MM.1S (cell line): ENCODE measurements around the gene HIPK2.

Experiments used
- DNase-seq: peaks from one replicate; pipeline ENCODE4 v3.0.0-alpha.2; 2015
- H2AFZ ChIP-seq: fragments of 300-600 bp; sonication (generic); 2 replicates; pipeline ENCODE4 v1.6.0; 2016; ENCODE audit warnings: antibody characterized with exemption, low read length
- H3F3A ChIP-seq: fragments of 300-600 bp; sonication (generic); 2 replicates; pipeline ENCODE4 v1.6.1; 2016; ENCODE audit warnings: mild to moderate bottlenecking, antibody characterized with exemption, low read length, moderate library complexity, mixed read lengths; ENCODE audit not compliant: insufficient read depth
- H3K27ac ChIP-seq: fragments of 300-600 bp; sonication (generic); 2 replicates; pipeline ENCODE4 v1.5.1; 2016; ENCODE audit warnings: mild to moderate bottlenecking, low read length
- H3K27me3 ChIP-seq: fragments of 300-600 bp; sonication (generic); replicated peaks from 2 replicates; pipeline ENCODE4 v1.6.0; 2016; ENCODE audit warnings: low read length; ENCODE audit not compliant: insufficient read depth
- H3K36me3 ChIP-seq: fragments of 300-600 bp; sonication (generic); replicated peaks from 2 replicates; pipeline ENCODE4 v1.6.1; 2016; ENCODE audit warnings: mild to moderate bottlenecking, low read length, mixed read lengths; ENCODE audit not compliant: insufficient read depth
- H3K4me1 ChIP-seq: fragments of 300-600 bp; sonication (generic); 2 replicates; pipeline ENCODE4 v1.6.1; 2016; ENCODE audit warnings: low read length, mixed read lengths
- H3K4me2 ChIP-seq: fragments of 300-600 bp; sonication (generic); 2 replicates; pipeline ENCODE4 v1.6.0; 2016; ENCODE audit warnings: low read depth, low read length
- H3K4me3 ChIP-seq: fragments of 300-600 bp; sonication (generic); 2 replicates; pipeline ENCODE4 v1.5.1; 2016; ENCODE audit warnings: low read length, mixed read lengths
- H3K79me2 ChIP-seq: fragments of 300-600 bp; sonication (generic); 2 replicates; pipeline ENCODE4 v1.6.1; 2016; ENCODE audit warnings: mixed run types, low read length, mixed read lengths
- H3K9ac ChIP-seq: fragments of 300-600 bp; sonication (generic); 2 replicates; pipeline ENCODE4 v1.6.1; 2016; ENCODE audit warnings: low read length, mixed read lengths
- H3K9me2 ChIP-seq: fragments of 300-600 bp; sonication (generic); replicated peaks from 2 replicates; pipeline ENCODE4 v1.6.1; 2016; ENCODE audit warnings: mild to moderate bottlenecking, low read length, mixed read lengths; ENCODE audit not compliant: insufficient read depth
- H3K9me3 ChIP-seq: fragments of 300-600 bp; sonication (generic); replicated peaks from 2 replicates; pipeline ENCODE4 v1.6.1; 2016; ENCODE audit warnings: mild to moderate bottlenecking, low read length, mixed read lengths; ENCODE audit not compliant: insufficient read depth
- H4K20me1 ChIP-seq: fragments of 300-600 bp; sonication (generic); 2 replicates; pipeline ENCODE4 v1.6.1; 2016; ENCODE audit warnings: mild to moderate bottlenecking, low read length, moderate library complexity, mixed read lengths; ENCODE audit not compliant: insufficient read depth
- CTCF ChIP-seq: fragments of 300-600 bp; sonication (generic); IDR thresholded peaks from 2 replicates; pipeline ENCODE4 v1.5.1; 2016; ENCODE audit warnings: antibody characterized with exemption, low read length, mixed read lengths
- EZH2 ChIP-seq: fragments of 300-600 bp; sonication (generic); optimal IDR thresholded peaks from 2 replicates; pipeline ENCODE3; 2017; ENCODE audit warnings: low read depth, mild to moderate bottlenecking, antibody characterized with exemption, low read length, mixed read lengths
- EZH2phosphoT487 ChIP-seq: fragments of 300-600 bp; sonication (generic); IDR thresholded peaks from 2 replicates; pipeline ENCODE4 v1.6.1; 2018; ENCODE audit warnings: antibody characterized with exemption, low read length

Gene HIPK2

GRCh38 chr7:139647814-139648390 lies 129.9 kb downstream of the HIPK2 start:
- DNase-seq: no peak
- Histone ChIP-seq H4K20me1 (no peaks in the 10 kb centered on the region), H3K27me3 (no peaks in the 10 kb centered on the region), H3K4me2 (no peak overlapping the region), H3F3A (no peaks in the 10 kb centered on the region), H3K9me2 (no peaks in the 10 kb centered on the region), H3K27ac (no peak overlapping the region), H3K9me3 (no peaks in the 10 kb centered on the region), H3K79me2 (0 out of 2 replicates have a peak, but pooled peaks cover 5% of the 10 kb centered on the region), H2AFZ (no peak overlapping the region), H3K4me3 (no peak overlapping the region), H3K9ac (no peak overlapping the region), H3K4me1 (no peaks in the 10 kb centered on the region), H3K36me3 (no peaks in the 10 kb centered on the region)
- TF ChIP-seq CTCF (no peak), EZH2 (no peak), EZH2phosphoT487 (no peak)

- Histone ChIP-seq H3K27me3 (no peaks in the 10 kb centered on the region), H3F3A (no peaks in the 10 kb centered on the region), H3K9me2 (no peaks in the 10 kb centered on the region), H3K9ac (no peak overlapping the region), H3K9me3 (no peaks in the 10 kb centered on the region), H3K4me3 (no peak overlapping the region), H4K20me1 (no peaks in the 10 kb centered on the region), H3K27ac (no peak overlapping the region), H3K36me3 (no peaks in the 10 kb centered on the region), H3K79me2 (0 out of 2 replicates have a peak, but pooled peaks cover 5% of the 10 kb centered on the region), H3K4me2 (no peak overlapping the region), H3K4me1 (no peaks in the 10 kb centered on the region), H2AFZ (no peak overlapping the region)
- TF ChIP-seq EZH2 (no peak), CTCF (no peak), EZH2phosphoT487 (no peak)
- no peak for DNase-seq
Measured at GRCh38 chr7:139647085-139647484, 130.7 kb downstream of the HIPK2 start.

GRCh38 chr7:139646566-139646965 lies 131.2 kb downstream of the HIPK2 start:
- 0 out of 2 replicates have a peak, but pooled peaks cover 5% of the 10 kb centered on the region for H3K79me2 ChIP-seq
- no peak for TF ChIP-seq EZH2
- no peak for TF ChIP-seq CTCF
- TF ChIP-seq EZH2phosphoT487: no peak
- H3K4me2 ChIP-seq: no peak overlapping the region
- H3K27ac ChIP-seq: no peak overlapping the region
- no peaks in the 10 kb centered on the region for H3K4me1 ChIP-seq
- no peaks in the 10 kb centered on the region for H3K9me2 ChIP-seq
- H3F3A ChIP-seq: no peaks in the 10 kb centered on the region
- no peaks in the 10 kb centered on the region for H3K27me3 ChIP-seq
- H2AFZ ChIP-seq: no peak overlapping the region
- H3K9ac ChIP-seq: no peak overlapping the region
- H3K9me3 ChIP-seq: no peaks in the 10 kb centered on the region
- H3K36me3 ChIP-seq: no peaks in the 10 kb centered on the region
- no peaks in the 10 kb centered on the region for H4K20me1 ChIP-seq
- no peak for DNase-seq
- H3K4me3 ChIP-seq: no peak overlapping the region
